ENCODE measurements around the gene RGS12.

Gene RGS12

DNA sequence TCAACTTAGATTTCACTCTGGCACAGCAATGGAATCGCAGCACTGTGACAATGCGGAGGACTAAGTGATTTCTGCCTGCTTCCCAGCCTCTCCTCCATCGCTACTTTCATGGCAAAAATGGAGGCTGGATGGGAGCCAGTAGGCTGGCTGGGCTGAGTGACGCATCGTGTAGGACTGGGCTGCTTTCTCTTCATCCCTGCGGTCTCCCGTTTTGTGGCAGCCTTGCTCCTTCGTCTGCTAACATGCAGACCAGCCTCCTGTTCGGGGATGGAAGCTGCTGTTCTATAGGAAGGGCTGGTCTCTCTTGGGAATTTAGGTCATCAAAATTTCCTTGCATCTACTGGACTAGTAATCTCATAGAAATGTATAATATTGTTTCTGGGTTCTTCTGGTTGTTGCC is 15.8 kb upstream of the RGS12 start:
- DNase-seq (ENCODE audit: low spot score) = no peak

DNA sequence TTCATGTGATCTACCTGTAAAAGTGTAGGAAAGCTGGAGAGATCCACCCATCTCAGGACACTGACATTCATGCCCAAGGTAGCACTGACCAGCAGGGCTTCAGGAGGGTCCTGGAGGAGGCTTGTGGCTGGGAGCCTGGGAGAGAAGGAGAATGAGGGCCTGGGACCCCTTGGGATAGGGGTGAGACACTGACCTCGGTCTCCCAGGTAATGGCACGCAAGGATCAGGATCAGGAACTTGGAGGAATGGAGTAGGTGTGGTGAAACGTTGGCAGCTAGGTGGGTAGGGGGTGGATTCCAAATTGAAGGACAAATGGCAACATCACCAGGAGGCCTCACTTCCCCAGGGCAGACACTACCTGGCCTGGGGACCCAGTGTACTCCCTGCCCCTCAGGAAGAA is 12.4 kb upstream of the RGS12 start:
- no peak for DNase-seq (ENCODE audit: low spot score)

DNA sequence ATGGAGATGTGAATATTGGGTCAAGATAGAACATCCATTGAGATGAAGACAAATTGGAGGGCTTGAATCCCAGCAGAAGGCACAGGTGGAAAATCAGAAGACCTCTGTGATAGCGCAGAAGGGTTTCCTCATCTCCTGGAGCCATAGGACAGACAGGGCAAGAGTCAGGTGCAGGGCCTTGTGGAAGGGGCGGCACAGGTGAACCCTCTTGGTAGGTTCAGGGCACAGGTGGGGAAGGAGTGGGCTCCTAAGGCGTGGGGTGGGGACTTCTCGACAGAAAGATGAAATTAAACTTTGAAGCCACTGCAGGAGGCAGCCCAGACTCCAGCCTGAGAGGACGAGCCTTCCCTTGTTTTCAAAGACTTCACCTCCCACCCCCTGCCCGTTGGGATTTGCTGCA is 9.3 kb upstream of the RGS12 start:
- DNase-seq (ENCODE audit: low spot score) = no peak

DNA sequence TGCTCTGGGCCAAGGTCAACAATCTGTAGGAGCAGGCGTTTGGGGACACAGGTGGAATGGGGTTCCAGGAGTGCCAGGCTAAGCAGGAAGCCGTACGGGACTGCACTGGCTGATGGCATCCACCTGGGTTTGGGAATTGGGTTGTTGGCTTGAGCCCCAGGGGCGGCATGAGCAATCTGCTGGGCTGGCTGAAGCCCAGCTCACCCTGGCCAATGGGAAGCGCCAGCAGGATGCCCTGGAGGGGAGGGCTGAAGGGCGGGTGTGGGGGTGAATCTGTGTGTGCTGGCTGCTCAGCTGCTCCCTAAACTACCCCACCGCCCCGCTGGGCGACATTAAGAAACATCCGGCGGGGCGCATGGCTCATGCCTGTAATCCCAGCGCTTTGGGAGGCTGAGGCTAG is 8.9 kb upstream of the RGS12 start:
- no peak for DNase-seq (ENCODE audit: low spot score)

DNA sequence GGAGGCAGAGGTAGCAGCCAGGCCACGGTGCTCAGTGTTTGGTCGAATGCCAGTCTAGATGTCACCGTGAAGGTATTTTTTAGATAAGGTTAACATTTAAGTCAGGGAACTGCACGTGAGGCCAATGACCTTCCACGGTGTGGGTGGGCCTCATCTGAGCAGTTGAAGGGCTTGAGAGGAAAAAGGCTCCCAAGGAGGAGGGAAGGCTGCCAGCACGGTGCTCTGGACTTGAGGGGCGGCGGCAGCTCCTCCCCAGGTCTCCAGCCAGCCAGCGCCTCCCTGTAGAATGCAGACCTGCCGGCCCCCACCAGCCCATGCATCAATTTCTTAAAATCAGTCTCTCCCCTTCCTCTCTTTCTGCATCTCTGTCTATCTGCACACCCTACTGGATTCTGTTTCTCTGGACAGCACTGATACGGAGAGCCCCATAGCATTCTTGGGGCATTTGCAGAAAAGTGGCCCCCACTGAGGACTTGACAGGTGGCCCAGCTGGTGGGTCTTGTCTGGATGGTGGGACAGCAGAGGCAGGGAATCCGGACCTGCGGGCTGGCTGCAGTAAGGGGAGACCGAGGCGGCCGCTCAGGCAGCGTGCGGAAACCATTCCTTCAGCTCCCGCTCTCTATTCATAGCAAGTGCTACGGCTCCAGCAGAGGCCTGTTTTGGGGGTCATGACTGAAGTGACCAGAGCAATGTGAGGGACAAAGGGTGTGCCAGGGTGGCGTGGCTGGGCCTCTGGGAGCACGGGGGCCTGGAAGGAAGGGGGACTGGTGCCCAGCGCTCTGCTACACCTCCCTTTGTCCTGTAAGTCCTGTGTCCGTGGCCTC is 7.9 kb upstream of the RGS12 start:
- DNase-seq (ENCODE audit: low spot score) = no peak

DNA sequence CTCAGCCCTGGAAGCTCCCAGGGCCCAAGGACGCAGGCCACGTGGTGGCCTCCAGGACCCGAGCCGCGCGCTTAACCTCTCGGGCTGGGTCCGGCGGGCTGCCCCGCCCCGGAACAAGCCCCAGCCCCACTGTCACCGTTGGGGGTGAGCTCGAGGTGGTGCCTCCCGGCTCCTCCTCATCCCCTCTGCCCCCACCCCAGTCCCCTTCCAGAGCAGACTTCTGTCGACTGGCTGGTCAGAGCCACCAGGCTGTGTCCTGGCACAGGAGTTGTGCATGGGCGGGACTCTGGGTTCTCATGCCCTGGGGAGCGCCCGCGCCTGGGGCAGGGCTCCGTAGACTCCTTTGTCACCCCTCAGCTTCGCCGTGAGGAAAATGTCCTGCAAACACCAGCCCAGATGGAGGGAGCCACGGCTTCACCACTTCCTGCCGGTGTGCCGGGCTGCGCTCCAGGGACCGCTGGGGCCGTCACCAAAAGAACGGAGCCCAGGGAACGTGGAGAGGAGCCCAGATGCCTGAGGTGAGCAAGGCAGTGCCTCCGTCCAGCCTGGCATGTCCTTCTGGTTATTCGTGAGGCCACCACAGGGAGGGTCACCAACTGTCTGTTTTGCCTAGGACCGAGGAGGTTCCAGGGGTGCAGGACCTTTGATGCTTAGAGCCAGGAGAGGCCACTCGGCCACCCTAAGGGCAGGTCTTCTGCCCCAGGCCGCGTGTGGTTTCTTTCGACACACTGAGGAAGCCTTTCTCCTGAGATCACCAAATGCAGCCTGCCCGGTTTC is 7.1 kb upstream of the RGS12 start:
- no peak for DNase-seq (ENCODE audit: low spot score)

DNA sequence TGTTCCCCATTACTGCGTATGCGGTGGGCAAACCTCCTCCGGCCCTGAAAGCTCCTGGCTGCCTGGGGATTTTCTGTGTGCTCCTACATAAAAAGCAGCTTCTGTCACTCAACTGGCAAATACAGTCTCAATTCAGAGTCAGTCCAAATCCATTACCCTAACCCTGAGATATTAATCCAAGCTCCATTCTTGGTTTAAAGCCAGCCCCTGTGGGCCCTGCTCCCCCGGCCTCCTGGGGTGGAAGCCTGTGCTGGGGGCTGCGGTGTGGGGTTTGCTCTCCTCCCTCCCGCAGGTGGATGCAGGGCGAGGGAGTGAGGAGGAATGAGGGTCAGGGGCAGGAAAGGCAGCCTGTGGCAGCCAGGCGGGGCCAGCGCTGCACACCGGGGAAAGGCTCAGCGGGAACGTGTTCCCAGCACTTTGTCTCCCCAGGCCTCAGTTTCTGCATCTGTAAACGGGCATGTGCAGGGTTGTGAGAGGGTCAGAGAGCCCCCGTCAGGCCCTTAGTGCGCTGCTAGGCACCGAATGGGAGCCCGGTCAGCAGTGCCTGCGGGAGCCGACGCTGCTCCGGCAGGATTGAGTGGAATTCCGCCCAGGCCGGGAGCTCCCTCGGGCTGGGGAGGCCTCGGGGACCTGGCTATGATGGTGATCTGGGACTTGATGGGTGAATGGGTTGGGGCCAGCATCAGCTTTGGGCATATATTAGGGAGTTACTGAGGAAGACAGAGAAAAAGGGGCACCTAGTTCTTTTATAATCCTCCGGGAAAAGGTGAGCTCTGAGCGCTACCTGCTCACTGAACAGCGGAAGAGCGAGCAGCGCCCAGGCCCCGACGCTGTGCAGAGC is 6.3 kb upstream of the RGS12 start:
- DNase-seq (ENCODE audit: low spot score) = no peak

DNA sequence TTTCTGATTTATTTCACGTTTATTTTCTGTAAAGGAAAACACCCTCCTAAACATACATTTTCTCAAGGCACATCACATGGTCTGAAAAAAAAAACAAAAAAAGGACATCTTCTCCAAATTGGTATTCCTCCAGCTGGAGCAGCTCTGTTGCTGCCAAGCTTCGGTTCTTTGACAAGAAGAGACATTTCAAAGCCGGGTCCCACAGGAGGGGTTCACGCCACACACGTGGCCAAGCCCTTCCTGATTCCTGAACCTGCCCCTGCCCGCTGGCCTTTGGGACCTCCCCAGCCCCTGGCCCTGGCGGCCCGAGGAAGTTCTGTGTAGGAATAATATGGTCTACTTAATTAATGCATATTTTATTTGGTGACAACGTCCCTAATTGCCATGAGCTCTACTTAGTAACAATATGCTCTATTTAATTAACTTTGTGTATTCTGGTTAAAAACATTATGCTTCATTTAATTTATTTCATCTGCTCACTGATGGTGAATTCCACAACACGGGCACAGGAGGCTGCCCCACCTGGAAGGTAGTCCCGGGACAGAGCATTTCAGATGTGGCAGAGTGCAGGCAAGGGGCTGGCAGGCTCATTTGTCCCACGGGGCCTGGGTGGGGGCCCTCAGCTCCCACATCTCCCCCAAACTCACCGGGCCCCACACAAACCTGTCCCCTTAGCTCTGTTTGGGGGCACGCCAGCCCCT is 5.4 kb upstream of the RGS12 start:
- no peak for DNase-seq (ENCODE audit: low spot score)

DNA sequence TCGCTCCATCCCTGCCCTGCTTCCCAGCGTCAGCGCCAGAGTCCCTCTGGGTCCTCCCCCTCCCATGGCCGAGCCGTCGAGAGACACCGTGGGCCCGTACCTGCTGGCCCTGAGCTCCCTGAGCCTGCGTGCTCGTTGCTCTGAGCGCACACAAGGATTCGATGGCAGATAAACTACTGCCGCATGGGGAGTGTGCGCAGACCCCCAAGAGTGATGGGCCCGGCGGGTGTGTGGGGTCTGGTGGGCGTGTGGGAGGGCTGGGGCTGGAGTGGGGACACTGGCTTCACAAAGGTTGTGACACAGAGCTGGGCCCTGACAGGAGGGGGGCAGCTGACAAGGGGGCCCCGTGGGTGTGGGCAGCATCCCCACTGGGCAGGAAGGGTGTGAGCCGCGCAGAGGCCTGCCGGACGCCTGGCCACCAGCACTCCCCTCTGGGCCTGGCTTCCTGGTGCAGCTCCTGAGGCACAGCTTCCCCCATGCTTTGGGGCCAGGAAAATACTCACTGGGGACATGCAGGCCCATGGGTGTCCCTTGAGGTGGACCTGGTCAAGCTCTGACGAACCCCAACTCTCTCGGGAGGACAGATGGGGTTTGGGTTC is 4.8 kb upstream of the RGS12 start:
- DNase-seq (ENCODE audit: low spot score) = no peak

DNA sequence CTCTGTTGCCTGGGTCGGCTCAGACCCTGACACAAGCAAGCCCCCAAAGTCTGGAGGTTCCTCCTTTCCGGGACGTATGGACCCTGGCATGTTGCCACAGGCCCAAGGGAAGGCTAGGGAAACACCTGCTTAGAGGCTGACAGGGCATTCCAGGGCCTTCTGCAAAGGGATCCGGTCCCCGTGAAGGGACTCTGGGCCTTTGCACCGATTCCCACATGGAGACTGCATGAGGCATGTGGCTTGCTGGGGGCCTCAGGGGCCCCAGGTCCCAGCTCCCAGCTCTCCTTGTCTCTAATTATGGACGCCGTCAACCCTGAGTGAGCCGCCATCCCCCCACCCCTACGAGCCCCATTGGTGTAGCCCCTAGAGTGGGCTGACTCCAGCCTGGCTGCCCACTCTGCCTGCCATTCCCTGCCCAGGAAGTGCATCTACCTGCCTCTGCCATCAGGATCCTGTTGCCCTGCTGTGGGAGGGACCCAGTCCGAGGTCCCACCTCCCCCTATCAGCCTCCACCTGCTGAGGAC is 4.2 kb upstream of the RGS12 start:
- no peak for DNase-seq (ENCODE audit: low spot score)

DNA sequence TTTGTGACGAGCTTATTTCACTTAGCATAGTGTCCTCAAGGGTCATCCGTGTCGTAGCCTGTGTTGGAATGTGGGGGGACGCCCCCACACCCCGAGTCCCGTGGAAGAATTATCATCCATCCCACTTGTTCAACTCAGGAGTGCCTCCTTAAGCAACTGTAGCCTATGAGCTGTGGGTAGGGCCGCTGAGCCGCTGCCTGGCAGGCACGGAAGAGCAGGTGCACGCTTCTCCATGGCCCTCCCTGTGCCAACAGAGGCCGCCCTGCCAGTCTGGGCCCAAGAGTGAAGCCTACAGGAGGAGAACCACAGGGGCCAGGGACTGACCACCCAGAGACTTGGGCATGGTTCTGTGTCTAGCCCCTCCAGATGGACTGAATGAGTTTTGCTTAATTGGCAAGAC is 2.3 kb upstream of the RGS12 start:
- DNase-seq (ENCODE audit: low spot score) = no peak

DNA sequence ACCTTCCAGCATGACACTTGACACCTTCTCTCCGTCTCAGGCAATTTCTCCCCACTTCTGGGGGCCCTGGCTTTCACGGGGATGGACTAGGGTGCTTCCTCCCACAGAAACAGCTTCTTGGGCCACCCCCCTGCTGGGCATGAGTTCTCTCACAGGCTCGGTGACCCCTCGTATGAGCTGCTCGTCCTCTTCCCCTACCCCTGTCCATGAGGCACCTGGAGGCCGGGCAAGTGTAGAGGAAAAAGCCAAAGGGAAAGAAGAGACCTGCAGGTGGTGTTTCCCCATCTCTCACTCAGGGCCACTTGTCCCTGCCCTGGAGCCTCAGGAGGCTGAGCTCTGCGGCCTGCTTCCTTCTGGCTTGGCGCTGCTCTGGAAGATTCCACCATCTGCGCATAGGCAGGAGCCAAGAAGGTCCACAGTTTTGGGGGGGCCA is 1.9 kb upstream of the RGS12 start:
- no peak for DNase-seq (ENCODE audit: low spot score)

DNA sequence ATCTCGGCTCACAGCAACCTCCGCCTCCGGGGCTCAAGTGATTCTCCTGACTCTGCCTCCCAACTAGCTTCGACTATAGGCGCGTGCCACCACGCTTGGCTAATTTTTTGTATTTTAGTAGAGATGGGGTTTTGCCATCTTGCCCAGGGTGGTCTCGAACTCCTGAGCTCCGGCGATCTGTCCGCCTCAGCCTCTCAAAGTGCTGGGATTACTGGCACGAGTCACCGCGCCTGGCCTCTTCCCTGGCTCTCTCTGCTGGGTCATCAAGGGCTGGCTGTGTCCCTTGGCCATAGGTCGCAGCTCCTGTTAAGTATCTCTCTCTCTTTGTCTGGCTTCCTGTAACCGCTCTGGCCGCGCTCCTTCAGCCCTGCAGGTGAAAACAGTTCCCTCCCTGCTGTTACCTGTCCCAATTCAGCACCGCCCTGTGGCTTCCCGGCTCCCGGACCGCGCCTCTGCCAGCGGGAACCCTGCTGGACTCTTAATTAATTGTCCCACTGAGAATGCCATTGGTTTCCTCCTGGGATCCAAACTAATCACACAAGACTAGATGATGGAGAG is 1.3 kb upstream of the RGS12 start:
- peak; percentile 31 for DNase-seq (ENCODE audit: low spot score)

DNA sequence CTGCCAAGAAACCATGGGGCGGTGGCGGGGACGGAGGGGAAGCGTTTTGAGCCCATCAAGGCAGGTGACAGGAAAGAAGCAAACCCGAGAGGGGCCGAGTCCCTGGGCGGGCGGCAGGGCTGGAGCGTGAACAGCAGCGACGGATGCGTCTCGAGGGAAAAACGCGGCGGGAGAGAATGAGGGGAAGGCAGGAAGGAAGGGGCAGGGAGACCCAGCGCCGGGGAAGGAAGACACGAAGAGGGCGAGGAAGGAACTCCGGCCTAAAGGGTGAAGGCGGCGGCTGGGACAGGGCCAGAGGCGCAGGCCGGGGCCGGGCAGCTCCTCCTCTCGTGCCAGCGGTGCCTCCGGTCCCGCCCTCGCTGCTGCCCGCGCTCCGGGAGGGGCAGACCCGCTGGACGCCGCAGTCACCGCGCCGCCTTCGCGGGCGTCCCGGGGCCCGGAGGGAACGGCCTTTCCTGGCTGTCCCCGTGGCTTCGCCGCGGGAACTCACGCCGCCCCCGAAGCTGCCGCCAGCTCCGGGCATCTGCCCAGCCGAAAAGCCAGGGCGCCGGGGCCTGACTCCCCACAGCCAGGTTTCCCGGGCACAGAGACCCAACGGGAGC is 751 bp upstream of the RGS12 start:
- peak; percentile 64 for DNase-seq (ENCODE audit: low spot score)

DNA sequence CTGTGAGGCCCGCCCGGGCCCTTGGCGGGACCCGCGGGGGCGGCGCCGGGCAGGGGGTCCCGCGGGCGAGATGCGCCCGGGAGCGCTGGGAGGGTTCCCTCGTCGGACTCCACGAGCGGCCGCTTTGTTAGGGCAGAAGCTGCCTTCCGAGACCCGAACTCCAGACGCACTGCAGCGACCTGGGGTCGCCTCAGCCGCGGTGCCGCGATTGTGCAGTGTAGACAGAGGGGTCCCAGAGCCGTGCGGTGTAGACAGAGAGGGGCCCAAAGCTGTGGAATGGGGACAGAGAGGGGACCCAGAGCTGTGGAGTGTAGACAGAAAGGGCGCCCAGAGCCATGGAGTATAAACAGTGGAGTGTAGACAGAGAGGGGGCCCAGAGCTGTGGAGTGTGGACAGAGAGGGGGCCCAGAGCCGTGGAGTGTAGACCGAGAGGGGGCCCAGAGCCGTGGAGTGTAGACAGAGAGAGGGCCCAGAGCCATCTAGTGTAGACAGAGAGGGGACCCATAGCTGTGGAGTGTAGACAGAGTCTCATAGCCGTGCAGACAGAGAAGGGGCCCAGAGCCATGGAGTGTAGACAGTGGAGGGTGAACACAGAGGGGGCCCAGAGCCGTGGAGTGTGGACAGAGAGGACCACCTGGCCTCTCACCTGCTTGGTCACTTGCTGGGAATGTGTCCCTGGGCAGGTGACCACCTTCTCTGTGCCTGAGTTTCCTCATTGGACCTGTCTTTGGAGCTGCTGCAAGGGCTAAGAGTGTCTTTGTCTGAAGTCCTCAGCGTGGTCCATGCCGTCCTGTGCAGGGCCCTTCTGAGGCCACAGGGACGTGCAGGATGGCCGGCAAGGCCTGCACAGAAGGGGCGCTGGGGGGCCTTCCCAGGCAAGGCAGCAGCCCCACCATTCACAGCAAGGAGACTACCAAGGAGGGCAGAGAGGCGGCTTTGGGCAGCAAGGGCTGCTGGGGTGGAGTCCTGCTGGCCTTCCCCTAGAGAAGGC is 875 bp downstream of the RGS12 start:
- DNase-seq (ENCODE audit: low spot score) = peak; percentile 9

DNA sequence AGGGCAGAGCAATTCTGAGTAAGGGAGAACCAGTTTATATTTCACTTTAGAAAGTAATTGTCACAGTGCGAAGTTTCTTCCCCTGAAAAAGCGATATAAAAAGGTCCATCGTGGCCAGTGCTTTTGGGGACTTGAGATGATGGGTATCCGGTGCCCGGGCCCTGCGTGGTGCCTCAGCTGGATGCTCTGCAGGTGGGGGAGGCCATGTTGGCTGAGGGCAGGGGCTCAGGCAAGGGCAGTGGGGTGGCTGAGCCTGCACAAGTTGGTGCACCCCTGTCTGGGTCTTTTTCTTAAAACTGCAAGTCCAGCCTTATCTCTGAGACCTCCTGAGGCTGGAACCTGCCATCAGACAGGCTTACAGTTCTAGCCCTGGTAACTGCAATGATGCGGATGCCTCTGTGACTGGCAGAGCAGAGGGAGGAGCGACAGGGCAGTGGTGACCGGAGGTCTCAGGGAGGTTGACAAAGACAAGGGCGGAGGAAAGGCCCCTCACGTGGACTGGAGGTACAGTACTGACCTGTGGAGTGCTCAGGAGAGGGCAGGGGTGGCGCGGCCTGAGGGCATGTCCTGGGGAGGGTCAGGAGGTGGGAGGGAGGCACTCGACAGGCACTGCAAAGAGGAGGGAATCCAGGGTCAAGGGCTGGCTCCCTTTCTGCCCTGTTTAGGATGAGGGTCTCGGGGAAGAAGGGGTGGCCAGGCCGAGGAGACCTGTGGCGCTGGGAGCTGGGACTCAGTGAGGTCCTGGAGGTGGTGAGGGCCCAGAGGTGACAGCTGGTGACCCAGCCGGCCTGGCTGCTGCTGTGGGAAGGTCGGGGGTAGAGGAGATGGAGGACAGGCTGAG is 1.8 kb downstream of the RGS12 start:
- no peak for DNase-seq (ENCODE audit: low spot score)

DNA sequence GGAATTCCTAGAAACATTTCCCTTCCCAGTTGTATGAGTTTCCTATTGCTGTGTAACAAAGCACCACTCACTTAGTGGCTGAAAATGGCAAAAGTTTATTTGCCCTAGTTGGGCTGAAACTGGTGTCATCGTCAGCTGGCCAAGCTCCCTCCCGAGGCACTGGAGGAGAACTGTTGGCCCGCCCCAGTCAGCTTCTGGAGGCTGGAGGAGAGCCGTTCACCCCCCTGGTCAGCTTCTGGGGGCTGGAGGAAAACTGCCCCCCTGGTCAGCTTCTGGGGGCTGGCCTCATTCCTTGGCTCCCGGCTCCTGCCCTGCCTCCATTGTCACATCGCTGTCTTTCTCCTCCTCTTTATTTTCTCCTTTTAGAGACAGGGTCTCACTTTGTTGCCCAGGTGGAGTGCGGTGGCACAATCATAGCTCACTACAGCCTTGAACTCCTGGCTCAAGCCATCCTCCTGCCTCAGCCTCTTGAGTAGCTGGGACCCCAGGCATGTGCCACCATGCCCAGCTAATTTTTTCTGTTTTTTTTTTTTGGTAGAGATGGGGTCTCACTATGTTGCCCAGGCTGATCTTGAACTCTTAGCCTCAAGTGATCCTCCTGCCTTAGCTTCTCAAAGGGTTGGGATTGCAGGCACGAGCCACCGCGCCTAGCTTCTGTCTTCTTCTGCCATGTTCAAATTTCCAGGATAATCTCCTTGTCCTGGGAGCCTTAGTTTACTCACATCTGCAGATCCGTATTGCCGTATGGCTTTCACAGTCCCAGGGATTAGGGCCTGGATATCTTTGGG is 3.2 kb downstream of the RGS12 start:
- DNase-seq (ENCODE audit: low spot score) = no peak

DNA sequence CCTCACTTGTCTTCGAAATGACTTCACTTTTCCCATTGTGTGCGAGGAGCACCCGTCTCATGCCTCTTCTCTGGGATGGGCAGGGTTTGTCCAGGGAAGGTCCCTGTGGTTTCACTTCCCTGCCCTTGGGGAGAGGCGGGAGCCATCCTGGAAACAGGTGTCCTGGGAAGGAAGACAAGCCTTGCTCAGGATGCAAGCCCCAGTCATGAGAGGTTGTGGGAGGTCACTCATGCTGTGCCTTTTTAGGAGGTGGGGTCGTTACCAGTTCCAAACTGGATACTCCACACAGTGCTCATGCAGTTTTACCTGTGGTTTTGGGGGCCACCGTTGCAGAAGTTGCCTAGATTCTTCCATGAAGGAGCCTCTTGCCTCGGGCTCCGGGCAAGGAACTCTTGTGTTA is 3.8 kb downstream of the RGS12 start:
- DNase-seq (ENCODE audit: low spot score) = no peak

Measured in RKO (cell line).